Measurements from ENCODE around the gene PODN. TPM values are rescaled to one million over a fixed set of nuclear protein-coding genes. Genes with fewer than 3 reads are reported as not detected.

The PODN gene
- total RNA-seq, 1 experiment from 2014 or later: 0.17 TPM

GRCh38 chr1:53066891-53067738, 5.1 kb downstream of the PODN start:
- H2BK120ac ChIP-seq (ENCODE audit: low read depth, low read length, poor library complexity, severe bottlenecking): no peak overlapping the region
- H2BK5ac ChIP-seq (ENCODE audit: insufficient read length, low read length): no peak overlapping the region
- no peak overlapping the region for H2AK5ac ChIP-seq (ENCODE audit: insufficient read length, low read length)
- no peak overlapping the region for H3T11ph ChIP-seq (ENCODE audit: low read length)
- H3K36me3 Mint-ChIP-seq (ENCODE audit: insufficient read depth in 1 of 3, low read depth in 3 of 3): no peaks in the 10 kb centered on the region
- H3K79me1 ChIP-seq (ENCODE audit: insufficient read depth, low read depth, low read length, poor library complexity, severe bottlenecking): no peaks in the 10 kb centered on the region
- H3K9ac ChIP-seq (ENCODE audit: extremely low read depth, insufficient read length, low read length): no peak overlapping the region
- peaks cover 9% of the 10 kb centered on the region for H3K23me2 ChIP-seq (ENCODE audit: insufficient read length, low read depth, low read length, poor library complexity, severe bottlenecking)
- no peak overlapping the region for H3K4ac ChIP-seq (ENCODE audit: low read depth, low read length)
- H3K4me1 Mint-ChIP-seq: peaks cover 6 to 11% of the 10 kb centered on the region in 2 experiments
- no peaks in the 10 kb centered on the region for H3K9me3 ChIP-seq (ENCODE audit: control insufficient read depth, low read depth, low read length)
- DNase-seq: no peak
- no CpG with 5 or more reads among the region's 13 CpGs for WGBS (ENCODE audit: extremely low coverage, insufficient read length, low lambda C conversion rate)
- H3K56ac ChIP-seq (ENCODE audit: insufficient read length, low read depth, low read length): no peak overlapping the region
- H3K27me3 ChIP-seq (ENCODE audit: insufficient read depth, low read length): peaks cover 16% of the 10 kb centered on the region; the same call in 1 of the 2 replicates
- no peak overlapping the region for H3K4me3 Mint-ChIP-seq
- H4K5ac ChIP-seq (ENCODE audit: insufficient read length, low read depth, low read length): no peak overlapping the region
- no peak overlapping the region for H2BK20ac ChIP-seq (ENCODE audit: low read depth, low read length, poor library complexity, severe bottlenecking)
- H3K9me3 Mint-ChIP-seq: no peaks in the 10 kb centered on the region
- no peak overlapping the region for H3K18ac ChIP-seq (ENCODE audit: insufficient read length, low read depth, low read length)
- TF ChIP-seq CTCF (conservative IDR thresholded peaks at IDR 0.05): no peak
- H2BK15ac ChIP-seq (ENCODE audit: low read depth, low read length): no peak overlapping the region
- H3K14ac ChIP-seq (ENCODE audit: insufficient read depth, low read length): no peak overlapping the region
- no peaks in the 10 kb centered on the region for H3K79me2 ChIP-seq (ENCODE audit: insufficient read depth, low read length)
- H4K20me1 ChIP-seq (ENCODE audit: control insufficient read depth, insufficient read depth, insufficient read length): no peaks in the 10 kb centered on the region
- no peak overlapping the region for H3K4me2 ChIP-seq (ENCODE audit: insufficient read depth, insufficient read length, low read length)
- H3K4me1 ChIP-seq (ENCODE audit: insufficient read depth, low read length): no peaks in the 10 kb centered on the region
- no peak overlapping the region for H3K27ac ChIP-seq (ENCODE audit: insufficient read length, low read depth, low read length)
- no peak overlapping the region for H3K23ac ChIP-seq (ENCODE audit: insufficient read length, low read depth, low read length)
- no peak overlapping the region for H4K91ac ChIP-seq (ENCODE audit: insufficient read length, low read depth, low read length)
- H4K8ac ChIP-seq (replicated peaks; ENCODE audit: insufficient read length, low read depth, low read length): no peak overlapping the region
- H3K27ac Mint-ChIP-seq: no peak overlapping the region
- H3K27me3 Mint-ChIP-seq (ENCODE audit: low read depth): peaks cover 39% of the 10 kb centered on the region
- H2BK12ac ChIP-seq (ENCODE audit: insufficient read length, low read depth, low read length): no peak overlapping the region
- H2AFZ ChIP-seq (ENCODE audit: low read length): no peak overlapping the region

Data from H9 (cell line).